GM23248 (cell line): ENCODE results near the gene STKLD1. TPM values are rescaled to one million over a fixed set of nuclear protein-coding genes. Genes with fewer than 3 reads are reported as not detected.

Experiments used
- DNase-seq: peaks from one replicate; pipeline ENCODE4 v3.0.0-alpha.2; 2015
- H2AFZ ChIP-seq: fragments of 200-600 bp; sonication (generic); 2 replicates; pipeline ENCODE4 v1.6.1; 2016; ENCODE audit warnings: antibody characterized with exemption
- H3F3A ChIP-seq: fragments of 200-600 bp; sonication (generic); 2 replicates; pipeline ENCODE4 v1.6.1; 2016; ENCODE audit warnings: mild to moderate bottlenecking, antibody characterized with exemption, mixed run types; ENCODE audit not compliant: insufficient read depth
- H3K27ac ChIP-seq: fragments of 200-600 bp; sonication (generic); 2 replicates; pipeline ENCODE4 v1.5.1; 2016; ENCODE audit warnings: mild to moderate bottlenecking
- H3K27me3 ChIP-seq: fragments of 200-600 bp; sonication (generic); replicated peaks from 2 replicates; pipeline ENCODE4 v1.6.1; 2016; ENCODE audit warnings: mild to moderate bottlenecking; ENCODE audit not compliant: insufficient read depth
- H3K36me3 ChIP-seq: fragments of 200-600 bp; sonication (generic); 2 replicates; pipeline ENCODE4 v1.6.1; 2016; ENCODE audit warnings: low read depth, mild to moderate bottlenecking
- H3K4me1 ChIP-seq: fragments of 200-600 bp; sonication (generic); 2 replicates; pipeline ENCODE4 v1.6.1; 2016; ENCODE audit warnings: mild to moderate bottlenecking; ENCODE audit not compliant: insufficient read depth
- H3K4me2 ChIP-seq: fragments of 200-600 bp; sonication (generic); one replicate; pipeline ENCODE4 v1.6.1; 2016; ENCODE audit warnings: mild to moderate bottlenecking; ENCODE audit not compliant: unreplicated experiment
- H3K4me3 ChIP-seq: fragments of 200-600 bp; sonication (generic); 2 replicates; pipeline ENCODE4 v1.5.1; 2016; ENCODE audit warnings: mild to moderate bottlenecking
- H3K79me2 ChIP-seq: fragments of 200-600 bp; sonication (generic); 2 replicates; pipeline ENCODE4 v1.6.1; 2016; ENCODE audit warnings: mild to moderate bottlenecking; ENCODE audit not compliant: insufficient read depth
- H3K9ac ChIP-seq: fragments of 200-600 bp; sonication (generic); 2 replicates; pipeline ENCODE4 v1.6.1; 2016; ENCODE audit warnings: mild to moderate bottlenecking
- H3K9me2 ChIP-seq: fragments of 200-600 bp; sonication (generic); 2 replicates; pipeline ENCODE4 v1.6.1; 2016; ENCODE audit warnings: mixed run types, mild to moderate bottlenecking, moderate library complexity; ENCODE audit not compliant: insufficient read depth
- H3K9me3 ChIP-seq: fragments of 200-600 bp; sonication (generic); one replicate; pipeline ENCODE4 v1.6.1; 2017; ENCODE audit warnings: low read depth
- H4K20me1 ChIP-seq: fragments of 200-600 bp; sonication (generic); 2 replicates; pipeline ENCODE4 v1.6.0; 2016; ENCODE audit not compliant: insufficient read depth
- EZH2 ChIP-seq: fragments of 200-600 bp; sonication (generic); IDR thresholded peaks from 2 replicates; pipeline ENCODE4 v1.6.1; 2018; ENCODE audit warnings: antibody characterized with exemption, mild to moderate bottlenecking; ENCODE audit not compliant: insufficient read depth, poor library complexity, severe bottlenecking
- EZH2phosphoT487 ChIP-seq: fragments of 200-600 bp; sonication (generic); IDR thresholded peaks from 2 replicates; pipeline ENCODE4 v1.6.1; 2018; ENCODE audit warnings: antibody characterized with exemption, moderate library complexity, mild to moderate bottlenecking, low read depth; ENCODE audit not compliant: insufficient read depth
- WGBS, 2 experiments: methylation state at CpG; one replicate each; pipeline ENCODE4 v1.1.6; 2015 to 2017; ENCODE audit warnings: low lambda C conversion rate in 2 of 2, low coverage in 1 of 2; ENCODE audit errors: missing lambda C conversion rate in 2 of 2; 5-methylcytosine and 5-hydroxymethylcytosine counted together
- in situ Hi-C: fragments of 300-500 bp; cut with MboI; formaldehyde crosslinking; loops from 2 replicates; pipeline ENCODE4 v1.15.0; 2020
- polyA plus RNA-seq: library from polyadenylated mRNA; unstranded; fragments of >200 nt; fragmentation: Nextera tagmentation; extraction: Ambion mirVana; gene quantifications from 2 replicates; pipeline ENCODE4 v1.2.1, GENCODE V29; 2016
- total RNA-seq: library from RNA; depleted of rRNA; stranded (reverse); fragments of >200 nt; shearing (Covaris generic); gene quantifications from 2 replicates; pipeline ENCODE4 v1.2.3, GENCODE V29; 2014

Gene STKLD1
- total and polyA plus RNA-seq, 2 experiments from 2014 or later: 0.32 to 0.38 TPM

- no peak overlapping the region for H3K27ac ChIP-seq
- TF ChIP-seq EZH2 (no peak), EZH2phosphoT487 (no peak)
- no peak overlapping the region for H3K4me2 ChIP-seq
- H3F3A ChIP-seq: no peaks in the 10 kb centered on the region
- H3K9me3 ChIP-seq: no peaks in the 10 kb centered on the region
- H3K79me2 ChIP-seq: no peaks in the 10 kb centered on the region
- H3K9me2 ChIP-seq: 0 out of 2 replicates have a peak, but pooled peaks cover 5% of the 10 kb centered on the region
- H4K20me1 ChIP-seq: no peaks in the 10 kb centered on the region
- 76 to 82% methylated on average over 13 of the region's 13 CpGs for WGBS, 2 experiments
- no peak overlapping the region for H2AFZ ChIP-seq
- no peak overlapping the region for H3K9ac ChIP-seq
- H3K4me3 ChIP-seq: no peak overlapping the region
- H3K4me1 ChIP-seq: no peaks in the 10 kb centered on the region
- in situ Hi-C loops: no loop called here
- DNase-seq: no peak
- H3K27me3 ChIP-seq: no peaks in the 10 kb centered on the region
- H3K36me3 ChIP-seq: no peaks in the 10 kb centered on the region
Observed at GRCh38 chr9:133386338-133386737, 10.2 kb downstream of the STKLD1 start.

GRCh38 chr9:133387680-133388079 is 11.5 kb downstream of the STKLD1 start:
- in situ Hi-C loops: no loop called here
- H4K20me1 ChIP-seq: no peaks in the 10 kb centered on the region
- H3K4me3 ChIP-seq: no peak overlapping the region
- no peaks in the 10 kb centered on the region for H3K36me3 ChIP-seq
- H3K27me3 ChIP-seq: no peaks in the 10 kb centered on the region
- H3K4me2 ChIP-seq: no peak overlapping the region
- no peaks in the 10 kb centered on the region for H3K9me3 ChIP-seq
- H3F3A ChIP-seq: no peaks in the 10 kb centered on the region
- no peak for DNase-seq
- WGBS, 2 experiments: 82 to 83% methylated on average over 9 of the region's 9 CpGs
- no peaks in the 10 kb centered on the region for H3K79me2 ChIP-seq
- no peak overlapping the region for H3K9ac ChIP-seq
- H3K9me2 ChIP-seq: 0 out of 2 replicates have a peak, but pooled peaks cover 1% of the 10 kb centered on the region
- H3K27ac ChIP-seq: no peak overlapping the region
- TF ChIP-seq EZH2 (no peak), EZH2phosphoT487 (no peak)
- no peaks in the 10 kb centered on the region for H3K4me1 ChIP-seq
- H2AFZ ChIP-seq: no peak overlapping the region

- Histone ChIP-seq H3K79me2 (no peaks in the 10 kb centered on the region), H3K27ac (no peak overlapping the region), H3K9me3 (no peaks in the 10 kb centered on the region), H3K4me2 (no peak overlapping the region), H3K9ac (no peak overlapping the region), H3F3A (no peaks in the 10 kb centered on the region), H3K27me3 (no peaks in the 10 kb centered on the region), H3K9me2 (no peaks in the 10 kb centered on the region), H3K36me3 (no peaks in the 10 kb centered on the region), H3K4me3 (no peak overlapping the region), H2AFZ (no peak overlapping the region), H3K4me1 (no peaks in the 10 kb centered on the region), H4K20me1 (no peaks in the 10 kb centered on the region)
- WGBS, 2 experiments: 77 to 85% methylated on average over 12 of the region's 12 CpGs
- DNase-seq: no peak
- in situ Hi-C loops: no loop called here
- TF ChIP-seq EZH2phosphoT487 (no peak), EZH2 (no peak)
Observed at GRCh38 chr9:133389025-133389557, 12.9 kb downstream of the STKLD1 start.

GRCh38 chr9:133389562-133389961 is 13.4 kb downstream of the STKLD1 start:
- H3K27ac ChIP-seq: no peak overlapping the region
- no peaks in the 10 kb centered on the region for H3K36me3 ChIP-seq
- no peak for TF ChIP-seq EZH2phosphoT487
- TF ChIP-seq EZH2: no peak
- H3K4me1 ChIP-seq: no peaks in the 10 kb centered on the region
- no peak overlapping the region for H3K4me2 ChIP-seq
- H3K79me2 ChIP-seq: no peaks in the 10 kb centered on the region
- H2AFZ ChIP-seq: no peak overlapping the region
- no peaks in the 10 kb centered on the region for H3K9me3 ChIP-seq
- no peak overlapping the region for H3K4me3 ChIP-seq
- in situ Hi-C loops: no loop called here
- WGBS, 2 experiments: 59 to 64% methylated on average over 13 of the region's 13 CpGs
- no peak overlapping the region for H3K9ac ChIP-seq
- no peaks in the 10 kb centered on the region for H3K9me2 ChIP-seq
- no peaks in the 10 kb centered on the region for H4K20me1 ChIP-seq
- no peaks in the 10 kb centered on the region for H3F3A ChIP-seq
- no peak for DNase-seq
- H3K27me3 ChIP-seq: no peaks in the 10 kb centered on the region
